ENCODE data around the gene RBAK.
"Not testable (repeated sequence)": the region's sequence is repeated elsewhere in the genome, so short reads cannot be mapped to it uniquely, and the experiment has no call there.

DNA sequence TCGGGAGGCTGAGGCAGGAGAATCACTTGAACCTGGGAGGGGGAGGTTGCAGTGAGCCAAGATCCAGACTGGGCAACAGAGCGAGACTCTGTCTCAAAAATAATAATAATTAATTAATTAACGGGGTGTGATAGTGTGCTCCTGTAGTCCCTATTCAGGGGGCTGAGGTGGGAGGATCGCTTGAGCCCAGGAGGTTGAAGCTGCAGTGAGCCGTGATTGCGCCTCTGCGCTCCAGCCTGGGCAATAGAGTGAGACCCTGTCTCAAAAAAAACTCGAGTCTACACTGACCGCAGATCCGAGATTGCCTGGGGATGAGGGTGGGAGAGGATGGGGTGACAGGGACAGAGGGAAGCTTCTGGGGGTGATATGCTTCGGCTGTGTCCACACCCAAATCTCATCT, 29.5 kb downstream of the RBAK start:
- TF ChIP-seq, protein P1, sequence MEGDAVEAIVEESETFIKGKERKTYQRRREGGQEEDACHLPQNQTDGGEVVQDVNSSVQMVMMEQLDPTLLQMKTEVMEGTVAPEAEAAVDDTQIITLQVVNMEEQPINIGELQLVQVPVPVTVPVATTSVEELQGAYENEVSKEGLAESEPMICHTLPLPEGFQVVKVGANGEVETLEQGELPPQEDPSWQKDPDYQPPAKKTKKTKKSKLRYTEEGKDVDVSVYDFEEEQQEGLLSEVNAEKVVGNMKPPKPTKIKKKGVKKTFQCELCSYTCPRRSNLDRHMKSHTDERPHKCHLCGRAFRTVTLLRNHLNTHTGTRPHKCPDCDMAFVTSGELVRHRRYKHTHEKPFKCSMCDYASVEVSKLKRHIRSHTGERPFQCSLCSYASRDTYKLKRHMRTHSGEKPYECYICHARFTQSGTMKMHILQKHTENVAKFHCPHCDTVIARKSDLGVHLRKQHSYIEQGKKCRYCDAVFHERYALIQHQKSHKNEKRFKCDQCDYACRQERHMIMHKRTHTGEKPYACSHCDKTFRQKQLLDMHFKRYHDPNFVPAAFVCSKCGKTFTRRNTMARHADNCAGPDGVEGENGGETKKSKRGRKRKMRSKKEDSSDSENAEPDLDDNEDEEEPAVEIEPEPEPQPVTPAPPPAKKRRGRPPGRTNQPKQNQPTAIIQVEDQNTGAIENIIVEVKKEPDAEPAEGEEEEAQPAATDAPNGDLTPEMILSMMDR (conservative IDR thresholded peaks at IDR 0.05; ENCODE audit: low read length) = not testable (repeated sequence)
- not testable (repeated sequence) for TF ChIP-seq EZH2phosphoT487 (IDR thresholded peaks at IDR 0.05; ENCODE audit: borderline replicate concordance, low read depth, low read length)

Data from OCI-LY7 (cell line).